Neural cell (in vitro differentiated cells): Measurements from ENCODE around the gene PHF21A. TPM values are rescaled to one million over a fixed set of nuclear protein-coding genes. Genes with fewer than 3 reads are reported as not detected.
A peak's percentile ranks its signal among the peaks of the same experiment; 100 is the strongest.

ENCODE experiments used
- H2AFZ ChIP-seq: fragments of 200-600, 300-800 bp; sonication (generic), shearing (Covaris generic); 2 replicates; pipeline ENCODE4 v1.6.0; 2014; ENCODE audit warnings: low read depth, mild to moderate bottlenecking, antibody characterized with exemption, low read length, moderate library complexity
- H3F3A ChIP-seq: fragments of 200-600 bp; shearing (Covaris generic); 2 replicates; pipeline ENCODE4 v1.6.1; 2016; ENCODE audit warnings: mild to moderate bottlenecking, moderate library complexity, mixed read lengths, antibody characterized with exemption, low read length; ENCODE audit not compliant: insufficient read depth, poor library complexity, severe bottlenecking
- H3K27ac ChIP-seq: fragments of 200-600, 300-800 bp; sonication (generic), shearing (Covaris generic); 2 replicates; pipeline ENCODE4 v1.5.1; 2014; ENCODE audit warnings: mild to moderate bottlenecking, low read length, moderate library complexity
- H3K27me3 ChIP-seq: fragments of 300-800, 200-600 bp; sonication (generic), shearing (Covaris generic); 2 replicates; pipeline ENCODE4 v1.6.0; 2014; ENCODE audit warnings: mild to moderate bottlenecking, low read depth, low read length, moderate library complexity; ENCODE audit not compliant: insufficient read depth
- H3K36me3 ChIP-seq: fragments of 300-800, 200-600 bp; sonication (generic), shearing (Covaris generic); 2 replicates; pipeline ENCODE4 v1.5.1; 2014; ENCODE audit warnings: mild to moderate bottlenecking, antibody characterized with exemption, low read length, moderate library complexity; ENCODE audit not compliant: insufficient read depth
- H3K4me2 ChIP-seq: fragments of 300-800, 200-600 bp; sonication (generic), shearing (Covaris generic); 2 replicates; pipeline ENCODE4 v1.6.0; 2014; ENCODE audit warnings: mild to moderate bottlenecking, low read length
- H3K4me3 ChIP-seq: fragments of 300-800, 200-600 bp; sonication (generic), shearing (Covaris generic); 2 replicates; pipeline ENCODE4 v1.5.1; 2014; ENCODE audit warnings: mild to moderate bottlenecking, low read length, moderate library complexity
- H3K79me2 ChIP-seq: fragments of 200-600 bp; shearing (Covaris generic); replicated peaks from 2 replicates; pipeline ENCODE4 v1.6.0; 2014; ENCODE audit warnings: mild to moderate bottlenecking, low read length, moderate library complexity; ENCODE audit not compliant: insufficient read depth
- H3K9ac ChIP-seq: fragments of 300-800, 200-600 bp; sonication (generic), shearing (Covaris generic); 2 replicates; pipeline ENCODE4 v1.6.1; 2016; ENCODE audit warnings: mild to moderate bottlenecking, low read length, mixed read lengths
- H3K9me2 ChIP-seq: fragments of 200-600 bp; shearing (Covaris generic); 2 replicates; pipeline ENCODE4 v1.6.1; 2016; ENCODE audit warnings: mild to moderate bottlenecking, low read length, mixed read lengths; ENCODE audit not compliant: insufficient read depth
- H3K9me3 ChIP-seq: fragments of 200-600, 300-800 bp; sonication (generic), shearing (Covaris generic); 2 replicates; pipeline ENCODE4 v1.6.1; 2016; ENCODE audit warnings: mild to moderate bottlenecking, mixed run types, low read length, moderate library complexity, mixed read lengths
- H4K20me1 ChIP-seq: fragments of 200-600 bp; shearing (Covaris generic); 2 replicates; pipeline ENCODE4 v1.6.1; 2016; ENCODE audit warnings: mild to moderate bottlenecking, mixed run types; ENCODE audit not compliant: insufficient read depth
- EP300 ChIP-seq: fragments of 450-650 bp; conservative IDR thresholded peaks from 2 replicates; pipeline ENCODE4 v1.6.1; 2014; ENCODE audit warnings: antibody characterized with exemption, mild to moderate bottlenecking, moderate library complexity; ENCODE audit not compliant: poor library complexity, severe bottlenecking
- EZH2 ChIP-seq: fragments of 200-600, 300-800 bp; shearing (Covaris generic), sonication (generic); IDR thresholded peaks from 2 replicates; pipeline ENCODE4 v1.6.1; 2014; ENCODE audit warnings: antibody characterized with exemption, low read length, borderline replicate concordance, mild to moderate bottlenecking; ENCODE audit not compliant: insufficient read depth, poor library complexity, severe bottlenecking
- MXI1 ChIP-seq: fragments of 450-650 bp; conservative IDR thresholded peaks from 2 replicates; pipeline ENCODE4 v1.6.1; 2014; ENCODE audit warnings: antibody characterized with exemption, mild to moderate bottlenecking; ENCODE audit not compliant: poor library complexity, severe bottlenecking
- POLR2AphosphoS5 ChIP-seq: IDR thresholded peaks from 2 replicates; pipeline ENCODE4 v1.6.1; 2012
- RAD21 ChIP-seq: fragments of 450-650 bp; conservative IDR thresholded peaks from 2 replicates; pipeline ENCODE4 v1.6.1; 2014; ENCODE audit warnings: antibody characterized with exemption, mild to moderate bottlenecking, moderate library complexity
- SMC3 ChIP-seq: fragments of 450-650 bp; conservative IDR thresholded peaks from 2 replicates; pipeline ENCODE4 v1.6.1; 2014; ENCODE audit warnings: antibody characterized with exemption, mild to moderate bottlenecking, moderate library complexity; ENCODE audit not compliant: poor library complexity
- TAF1 ChIP-seq: IDR thresholded peaks from 2 replicates; pipeline ENCODE4 v1.6.1; 2012; ENCODE audit warnings: low read depth
- polyA plus RNA-seq: library from polyadenylated mRNA; depleted of rRNA; stranded (reverse); fragments of >200 nt; gene quantifications from 2 replicates; pipeline ENCODE4 v1.2.3, GENCODE V29; 2014
- TF ChIP-seq, protein P1 (sequence below): fragments of 450-650 bp; IDR thresholded peaks from 2 replicates; pipeline ENCODE4 v1.5.1; 2014; ENCODE audit warnings: antibody characterized with exemption, mild to moderate bottlenecking, moderate library complexity; ENCODE audit not compliant: poor library complexity, severe bottlenecking
- TF ChIP-seq, protein P2 (sequence below): IDR thresholded peaks from 2 replicates; pipeline ENCODE4 v1.6.1; 2012; ENCODE audit warnings: borderline replicate concordance

PHF21A gene
- polyA plus RNA-seq, 1 donor from 2014 or later = 31.7 TPM

DNA sequence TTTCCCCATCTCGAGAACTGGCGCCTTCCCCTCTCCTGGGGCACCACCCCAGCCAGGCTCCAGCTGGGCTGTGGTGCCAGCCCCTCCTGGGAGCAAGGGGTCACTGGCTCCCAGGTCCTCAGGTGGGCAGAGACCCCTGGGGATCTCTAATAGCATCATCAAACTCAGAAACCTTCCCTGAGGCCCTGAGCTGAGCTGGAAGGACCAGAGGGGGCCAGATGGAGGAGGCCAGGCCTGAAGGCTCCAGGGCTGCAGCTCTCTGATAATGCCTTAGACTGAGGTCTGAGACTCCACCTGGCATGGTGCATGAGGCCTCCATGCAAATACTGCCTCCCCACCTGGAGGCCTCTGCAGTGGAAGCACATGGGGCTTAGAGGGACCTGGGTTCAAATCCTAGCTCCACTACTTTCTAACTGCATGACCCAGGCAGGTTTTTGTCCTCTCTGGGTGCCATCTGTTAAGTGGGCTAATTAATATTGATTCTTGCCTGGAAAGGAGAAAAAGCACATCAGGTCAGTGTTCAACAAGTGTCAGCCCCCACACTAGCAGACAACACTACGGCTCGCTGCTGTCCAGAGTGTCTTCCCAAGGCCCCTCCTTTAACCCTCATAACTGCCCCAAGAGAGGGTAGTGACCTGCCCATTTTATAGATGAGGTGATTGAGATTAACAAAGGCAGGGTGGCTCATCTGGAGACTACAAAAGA is 234.3 kb downstream of the PHF21A start:
- no peaks in the 10 kb centered on the region for H3K9me2 ChIP-seq
- no peaks in the 10 kb centered on the region for H4K20me1 ChIP-seq
- peak overlapping the region; percentile 72 for H3K27ac ChIP-seq
- H3K27me3 ChIP-seq = no peaks in the 10 kb centered on the region
- no peak for TF ChIP-seq SMC3
- TF ChIP-seq, protein P1, sequence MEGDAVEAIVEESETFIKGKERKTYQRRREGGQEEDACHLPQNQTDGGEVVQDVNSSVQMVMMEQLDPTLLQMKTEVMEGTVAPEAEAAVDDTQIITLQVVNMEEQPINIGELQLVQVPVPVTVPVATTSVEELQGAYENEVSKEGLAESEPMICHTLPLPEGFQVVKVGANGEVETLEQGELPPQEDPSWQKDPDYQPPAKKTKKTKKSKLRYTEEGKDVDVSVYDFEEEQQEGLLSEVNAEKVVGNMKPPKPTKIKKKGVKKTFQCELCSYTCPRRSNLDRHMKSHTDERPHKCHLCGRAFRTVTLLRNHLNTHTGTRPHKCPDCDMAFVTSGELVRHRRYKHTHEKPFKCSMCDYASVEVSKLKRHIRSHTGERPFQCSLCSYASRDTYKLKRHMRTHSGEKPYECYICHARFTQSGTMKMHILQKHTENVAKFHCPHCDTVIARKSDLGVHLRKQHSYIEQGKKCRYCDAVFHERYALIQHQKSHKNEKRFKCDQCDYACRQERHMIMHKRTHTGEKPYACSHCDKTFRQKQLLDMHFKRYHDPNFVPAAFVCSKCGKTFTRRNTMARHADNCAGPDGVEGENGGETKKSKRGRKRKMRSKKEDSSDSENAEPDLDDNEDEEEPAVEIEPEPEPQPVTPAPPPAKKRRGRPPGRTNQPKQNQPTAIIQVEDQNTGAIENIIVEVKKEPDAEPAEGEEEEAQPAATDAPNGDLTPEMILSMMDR = no peak
- no peak for TF ChIP-seq RAD21
- TF ChIP-seq EZH2 = no peak
- TF ChIP-seq TAF1 = no peak
- TF ChIP-seq, protein P2, sequence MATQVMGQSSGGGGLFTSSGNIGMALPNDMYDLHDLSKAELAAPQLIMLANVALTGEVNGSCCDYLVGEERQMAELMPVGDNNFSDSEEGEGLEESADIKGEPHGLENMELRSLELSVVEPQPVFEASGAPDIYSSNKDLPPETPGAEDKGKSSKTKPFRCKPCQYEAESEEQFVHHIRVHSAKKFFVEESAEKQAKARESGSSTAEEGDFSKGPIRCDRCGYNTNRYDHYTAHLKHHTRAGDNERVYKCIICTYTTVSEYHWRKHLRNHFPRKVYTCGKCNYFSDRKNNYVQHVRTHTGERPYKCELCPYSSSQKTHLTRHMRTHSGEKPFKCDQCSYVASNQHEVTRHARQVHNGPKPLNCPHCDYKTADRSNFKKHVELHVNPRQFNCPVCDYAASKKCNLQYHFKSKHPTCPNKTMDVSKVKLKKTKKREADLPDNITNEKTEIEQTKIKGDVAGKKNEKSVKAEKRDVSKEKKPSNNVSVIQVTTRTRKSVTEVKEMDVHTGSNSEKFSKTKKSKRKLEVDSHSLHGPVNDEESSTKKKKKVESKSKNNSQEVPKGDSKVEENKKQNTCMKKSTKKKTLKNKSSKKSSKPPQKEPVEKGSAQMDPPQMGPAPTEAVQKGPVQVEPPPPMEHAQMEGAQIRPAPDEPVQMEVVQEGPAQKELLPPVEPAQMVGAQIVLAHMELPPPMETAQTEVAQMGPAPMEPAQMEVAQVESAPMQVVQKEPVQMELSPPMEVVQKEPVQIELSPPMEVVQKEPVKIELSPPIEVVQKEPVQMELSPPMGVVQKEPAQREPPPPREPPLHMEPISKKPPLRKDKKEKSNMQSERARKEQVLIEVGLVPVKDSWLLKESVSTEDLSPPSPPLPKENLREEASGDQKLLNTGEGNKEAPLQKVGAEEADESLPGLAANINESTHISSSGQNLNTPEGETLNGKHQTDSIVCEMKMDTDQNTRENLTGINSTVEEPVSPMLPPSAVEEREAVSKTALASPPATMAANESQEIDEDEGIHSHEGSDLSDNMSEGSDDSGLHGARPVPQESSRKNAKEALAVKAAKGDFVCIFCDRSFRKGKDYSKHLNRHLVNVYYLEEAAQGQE = no peak
- no peak for TF ChIP-seq MXI1
- no peak for TF ChIP-seq POLR2AphosphoS5
- no peak for TF ChIP-seq EP300
- H3K36me3 ChIP-seq = no peaks in the 10 kb centered on the region
- H3K4me2 ChIP-seq = peak overlapping the region; percentile 84
- no peaks in the 10 kb centered on the region for H3K9me3 ChIP-seq
- no peak overlapping the region for H2AFZ ChIP-seq
- H3K79me2 ChIP-seq = peaks cover 29% of the 10 kb centered on the region
- H3K9ac ChIP-seq = peak overlapping the region; percentile 94
- peak overlapping the region; percentile 98 for H3K4me3 ChIP-seq
- no peaks in the 10 kb centered on the region for H3F3A ChIP-seq

DNA sequence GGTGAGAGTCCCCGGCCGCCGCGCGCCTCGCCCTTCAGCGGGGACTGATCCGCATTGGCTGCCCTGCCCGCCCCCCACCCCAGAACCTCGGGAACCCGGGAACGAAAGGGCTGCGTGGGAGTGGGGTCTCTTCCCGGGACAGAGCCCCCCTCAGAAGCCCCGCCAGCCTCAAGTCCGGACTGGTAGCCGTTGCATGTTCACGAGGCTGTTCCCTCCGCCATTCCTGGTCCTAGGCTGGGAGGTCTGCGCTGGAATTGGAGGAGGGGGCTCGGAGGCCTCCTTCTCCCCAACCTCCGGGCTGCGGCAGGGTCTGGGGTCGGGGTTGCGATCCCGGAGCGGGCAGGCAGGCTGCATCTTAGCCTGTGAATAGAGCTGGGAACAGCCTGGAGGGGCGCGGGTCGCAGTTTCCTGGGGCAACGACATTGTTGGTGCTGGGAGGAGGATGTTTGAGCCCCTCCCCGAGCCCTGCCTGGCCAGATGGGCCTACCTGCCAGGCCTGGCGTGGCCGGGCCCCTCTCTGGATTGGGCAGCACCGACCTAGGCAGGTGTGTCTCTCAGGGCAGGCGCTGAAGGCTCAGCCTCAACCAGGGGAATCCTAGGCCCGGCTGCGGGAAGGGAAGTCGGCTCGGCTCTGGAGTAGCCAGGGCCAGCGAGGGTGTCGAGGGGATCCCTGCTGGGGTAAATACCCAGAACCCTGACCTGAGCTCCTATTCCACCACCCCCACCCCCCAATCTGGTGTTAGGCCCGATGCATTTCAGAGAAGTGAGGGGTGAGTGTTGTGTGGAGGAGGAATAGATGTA is 235.1 kb downstream of the PHF21A start:
- Histone ChIP-seq H3F3A (no peaks in the 10 kb centered on the region), H3K4me3 (peak overlapping the region; percentile 98), H3K9ac (peak overlapping the region; percentile 94), H4K20me1 (no peaks in the 10 kb centered on the region), H3K36me3 (no peaks in the 10 kb centered on the region), H2AFZ (peak overlapping the region; percentile 62), H3K27me3 (no peaks in the 10 kb centered on the region), H3K9me3 (no peaks in the 10 kb centered on the region), H3K4me2 (peak overlapping the region; percentile 84), H3K27ac (peak overlapping the region; percentile 72), H3K79me2 (peaks cover 29% of the 10 kb centered on the region), H3K9me2 (no peaks in the 10 kb centered on the region)
- TF ChIP-seq RAD21 (no peak), MXI1 (peak; percentile 49), POLR2AphosphoS5 (peak; percentile 6), TAF1 (peak; percentile 66), EZH2 (no peak), SMC3 (no peak)
- TF ChIP-seq, protein P1 = no peak
- TF ChIP-seq, protein P2 = peak; percentile 59
